Measurements from ENCODE around the gene CCDC190.

- TF ChIP-seq CTCF (optimal IDR thresholded peaks at IDR 0.05 in 1 of 3, IDR thresholded peaks at IDR 0.05 in 1 of 3, conservative IDR thresholded peaks at IDR 0.05 in 1 of 3; ENCODE audit: extremely low read depth in 1 of 3, insufficient read depth in 2 of 3, low read length in 3 of 3): no peak
- no peak for TF ChIP-seq EZH2 (IDR thresholded peaks at IDR 0.05; ENCODE audit: low read length)
Observed at GRCh38 chr1:162851341-162851740, 9.6 kb downstream of the CCDC190 start.
